B cell (primary cell): ENCODE data around the gene RRP15.

ENCODE experiments used
- EZH2 ChIP-seq: IDR thresholded peaks from 2 replicates; pipeline ENCODE4 v1.6.1; 2012; ENCODE audit warnings: borderline replicate concordance, low read depth, mild to moderate bottlenecking, moderate library complexity, low read length; ENCODE audit not compliant: insufficient read depth, poor library complexity, severe bottlenecking
- TF ChIP-seq, protein P1 (sequence below): fragments of 200-600 bp; IDR thresholded peaks from one replicate; pipeline ENCODE4 v1.8.0; 2022; ENCODE audit warnings: antibody characterized with exemption, mild to moderate bottlenecking

DNA sequence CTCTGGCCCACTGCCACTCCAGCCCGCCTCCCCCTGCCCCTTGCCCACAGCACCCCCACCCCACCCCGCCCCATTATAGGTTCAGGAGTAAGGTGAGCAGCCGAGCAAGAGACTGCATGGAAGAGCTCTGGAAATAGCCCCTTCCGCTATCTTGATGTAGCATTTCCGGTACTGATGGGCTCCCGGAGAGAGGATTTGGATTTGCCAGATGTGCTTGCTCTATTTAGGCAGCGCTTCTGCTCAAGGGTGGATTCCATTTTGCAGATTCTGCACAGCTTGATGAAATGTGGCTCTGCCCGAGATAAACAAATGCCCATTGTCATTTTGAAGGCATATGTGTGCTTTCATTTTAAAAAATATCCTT lies 67.0 kb downstream of the RRP15 start:
- no peak for TF ChIP-seq EZH2
- TF ChIP-seq, protein P1, sequence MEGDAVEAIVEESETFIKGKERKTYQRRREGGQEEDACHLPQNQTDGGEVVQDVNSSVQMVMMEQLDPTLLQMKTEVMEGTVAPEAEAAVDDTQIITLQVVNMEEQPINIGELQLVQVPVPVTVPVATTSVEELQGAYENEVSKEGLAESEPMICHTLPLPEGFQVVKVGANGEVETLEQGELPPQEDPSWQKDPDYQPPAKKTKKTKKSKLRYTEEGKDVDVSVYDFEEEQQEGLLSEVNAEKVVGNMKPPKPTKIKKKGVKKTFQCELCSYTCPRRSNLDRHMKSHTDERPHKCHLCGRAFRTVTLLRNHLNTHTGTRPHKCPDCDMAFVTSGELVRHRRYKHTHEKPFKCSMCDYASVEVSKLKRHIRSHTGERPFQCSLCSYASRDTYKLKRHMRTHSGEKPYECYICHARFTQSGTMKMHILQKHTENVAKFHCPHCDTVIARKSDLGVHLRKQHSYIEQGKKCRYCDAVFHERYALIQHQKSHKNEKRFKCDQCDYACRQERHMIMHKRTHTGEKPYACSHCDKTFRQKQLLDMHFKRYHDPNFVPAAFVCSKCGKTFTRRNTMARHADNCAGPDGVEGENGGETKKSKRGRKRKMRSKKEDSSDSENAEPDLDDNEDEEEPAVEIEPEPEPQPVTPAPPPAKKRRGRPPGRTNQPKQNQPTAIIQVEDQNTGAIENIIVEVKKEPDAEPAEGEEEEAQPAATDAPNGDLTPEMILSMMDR: no peak
